Measurements from ENCODE around the gene HSD17B8.
A peak's percentile ranks its signal among the peaks of the same experiment; 100 is the strongest.

The HSD17B8 gene

GRCh38 chr6:33241968-33242367 lies 37.5 kb downstream of the HSD17B8 start:
- no peak for DNase-seq (ENCODE audit: low read depth in 2 of 2)

- no peak for DNase-seq (ENCODE audit: low read depth in 2 of 2)
These were observed 39.0 kb downstream of the HSD17B8 start for GRCh38 chr6:33243476-33243875.

GRCh38 chr6:33247977-33248642 lies 43.7 kb downstream of the HSD17B8 start:
- DNase-seq (ENCODE audit: low read depth in 2 of 2), result peak; percentile 86

- DNase-seq (ENCODE audit: low read depth in 2 of 2), result peak in 1 of 2 donors; percentile 8
These were observed 44.1 kb downstream of the HSD17B8 start for GRCh38 chr6:33248643-33248931.

- peak; percentile 90 to 93 for DNase-seq (ENCODE audit: low read depth in 2 of 2)
These were observed 44.7 kb downstream of the HSD17B8 start for GRCh38 chr6:33248932-33249731.

GRCh38 chr6:33249732-33250630 lies 45.5 kb downstream of the HSD17B8 start:
- no peak for DNase-seq (ENCODE audit: low read depth in 2 of 2)

GRCh38 chr6:33250731-33251130 lies 46.3 kb downstream of the HSD17B8 start:
- DNase-seq (ENCODE audit: low read depth in 2 of 2), result no peak

GRCh38 chr6:33251395-33252012 lies 47.0 kb downstream of the HSD17B8 start:
- DNase-seq (ENCODE audit: low read depth in 2 of 2), result no peak

- DNase-seq (ENCODE audit: low read depth in 2 of 2), result no peak
These were observed 48.3 kb downstream of the HSD17B8 start for GRCh38 chr6:33252759-33253158.

- DNase-seq (ENCODE audit: low read depth in 2 of 2), result no peak
These were observed 50.1 kb downstream of the HSD17B8 start for GRCh38 chr6:33254591-33254990.
